CD4-positive, alpha-beta memory T cell (primary cell): ENCODE data around the gene DYNLT5. TPM values are rescaled to one million over a fixed set of nuclear protein-coding genes. Genes with fewer than 3 reads are reported as not detected.
A peak's percentile ranks its signal among the peaks of the same experiment; 100 is the strongest.

Experiments used
- CTCF ChIA-PET: fragments of 350-600 bp; sonication (Branson Sonifier 250); formaldehyde crosslinking; loops from one replicate; lab custom pipeline; 2021; ENCODE audit warnings: inconsistent platforms; ENCODE audit not compliant: partially characterized antibody; lab: Charles Lee
- POLR2A ChIA-PET: fragments of 350-600 bp; sonication (Branson Sonifier 250); formaldehyde crosslinking; loops from one replicate; lab custom pipeline; 2021; ENCODE audit not compliant: partially characterized antibody; lab: Charles Lee
- DNase-seq, 5 donors: peaks; one replicate each; pipeline versions ENCODE4 v3.0.0 to v3.0.0-alpha.2; 2020 to 2022; ENCODE audit warnings: mixed read lengths in 1 of 5
- H3K27ac ChIP-seq: one replicate; pipeline ENCODE4 v1.7.0; 2013; ENCODE audit warnings: low read depth, low read length
- H3K27me3 ChIP-seq: 2 replicates; pipeline ENCODE4 v1.7.0; 2013; ENCODE audit warnings: mild to moderate bottlenecking, low read length, moderate library complexity; ENCODE audit not compliant: insufficient read depth
- H3K36me3 ChIP-seq: 2 replicates; pipeline ENCODE4 v1.7.0; 2013; ENCODE audit warnings: mild to moderate bottlenecking, low read length, moderate library complexity; ENCODE audit not compliant: insufficient read depth
- H3K4me1 ChIP-seq: 2 replicates; pipeline ENCODE4 v1.7.0; 2013; ENCODE audit warnings: mild to moderate bottlenecking, low read length, moderate library complexity; ENCODE audit not compliant: insufficient read depth
- H3K4me3 ChIP-seq, 2 donors: one replicate each; pipeline ENCODE4 v1.7.0; 2013; ENCODE audit warnings: low read length in 2 of 2, mild to moderate bottlenecking in 1 of 2
- H3K9me3 ChIP-seq, 2 donors: one replicate each; pipeline ENCODE4 v1.7.0; 2013; ENCODE audit warnings: low read length in 2 of 2, control low read depth in 1 of 2; ENCODE audit not compliant: control insufficient read depth in 1 of 2
- H3K27ac Mint-ChIP-seq, 7 donors: one replicate each; pipeline ENCODE4 v1.8.0; 2020 to 2021; ENCODE audit warnings: mixed read lengths in 7 of 7, mild to moderate bottlenecking in 6 of 7, inconsistent platforms in 3 of 7, moderate library complexity in 3 of 7
- H3K27me3 Mint-ChIP-seq, 2 donors: one replicate each; pipeline ENCODE4 v1.8.0; 2020 to 2021; ENCODE audit warnings: mixed read lengths in 2 of 2
- H3K36me3 Mint-ChIP-seq, 2 donors: one replicate each; pipeline ENCODE4 v1.8.0; 2020 to 2021; ENCODE audit warnings: mixed read lengths in 2 of 2, inconsistent platforms in 1 of 2, mild to moderate bottlenecking in 1 of 2
- H3K4me1 Mint-ChIP-seq, 4 donors: one replicate each; pipeline ENCODE4 v1.8.0; 2020 to 2021; ENCODE audit warnings: mixed read lengths in 4 of 4, mild to moderate bottlenecking in 1 of 4
- H3K4me3 Mint-ChIP-seq, 8 donors: one replicate each; pipeline ENCODE4 v1.8.0; 2020 to 2021; ENCODE audit warnings: mixed read lengths in 8 of 8, mild to moderate bottlenecking in 7 of 8, moderate library complexity in 6 of 8, inconsistent platforms in 3 of 8
- H3K9me3 Mint-ChIP-seq, 8 donors: one replicate each; pipeline ENCODE4 v1.8.0; 2020 to 2021; ENCODE audit warnings: mixed read lengths in 8 of 8, mild to moderate bottlenecking in 5 of 8, inconsistent platforms in 3 of 8, moderate library complexity in 1 of 8
- intact Hi-C: fragments of 100-400 bp; cut with micrococcal nuclease; formaldehyde crosslinking; loops from one replicate; pipeline ENCODE4 v1.15.1; 2023
- polyA plus RNA-seq, 2 donors: library from polyadenylated mRNA; unstranded; fragments of 300-500 nt; fragmentation: Illumina TruSeq; gene quantifications; one replicate each; pipeline ENCODE4 v1.2.3, GENCODE V29; 2021
- total RNA-seq, 2 experiments: library from RNA; stranded (reverse); gene quantifications; one replicate each; pipeline ENCODE4 v1.2.3, GENCODE V29; 2021

The DYNLT5 gene
- total and polyA plus RNA-seq, 4 experiments from 2014 or later = not detected

DNA sequence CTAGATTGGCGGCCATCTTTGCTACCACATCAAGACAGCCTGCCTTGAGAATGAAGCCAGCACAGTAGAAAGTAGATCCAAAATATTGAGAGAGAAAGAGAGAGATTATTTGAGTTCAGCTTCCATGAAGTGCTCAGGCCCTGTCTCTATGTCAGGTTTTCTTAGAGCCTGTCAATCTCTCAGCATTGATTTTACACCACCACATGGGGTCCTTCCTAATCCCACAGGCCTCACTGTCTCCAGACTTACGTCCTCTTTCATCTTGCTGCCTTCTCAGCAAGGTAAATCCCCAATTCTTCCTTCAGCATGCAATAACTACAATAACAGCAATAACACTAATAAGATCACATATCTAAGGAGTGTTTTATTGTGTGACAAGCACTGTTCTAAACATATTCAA lies 21.0 kb downstream of the DYNLT5 start:
- no peak overlapping the region for H3K4me3 ChIP-seq
- H3K9me3 Mint-ChIP-seq = no peaks in the 10 kb centered on the region
- H3K27ac Mint-ChIP-seq = no peak overlapping the region
- ChIA-PET CTCF (no interaction called here), POLR2A (no interaction called here)
- H3K27me3 Mint-ChIP-seq = peaks cover 0 to 5% of the 10 kb centered on the region in 2 donors
- no peaks in the 10 kb centered on the region for H3K36me3 Mint-ChIP-seq
- no peaks in the 10 kb centered on the region for H3K9me3 ChIP-seq
- no peak overlapping the region for H3K27ac ChIP-seq
- H3K4me1 ChIP-seq = peaks cover 22% of the 10 kb centered on the region
- DNase-seq = no peak
- no peaks in the 10 kb centered on the region for H3K36me3 ChIP-seq
- no peak overlapping the region for H3K4me3 Mint-ChIP-seq
- intact Hi-C loops = no loop called here
- peaks cover 18 to 28% (median 23%) of the 10 kb centered on the region in 4 donors for H3K4me1 Mint-ChIP-seq
- H3K27me3 ChIP-seq = no peaks in the 10 kb centered on the region

DNA sequence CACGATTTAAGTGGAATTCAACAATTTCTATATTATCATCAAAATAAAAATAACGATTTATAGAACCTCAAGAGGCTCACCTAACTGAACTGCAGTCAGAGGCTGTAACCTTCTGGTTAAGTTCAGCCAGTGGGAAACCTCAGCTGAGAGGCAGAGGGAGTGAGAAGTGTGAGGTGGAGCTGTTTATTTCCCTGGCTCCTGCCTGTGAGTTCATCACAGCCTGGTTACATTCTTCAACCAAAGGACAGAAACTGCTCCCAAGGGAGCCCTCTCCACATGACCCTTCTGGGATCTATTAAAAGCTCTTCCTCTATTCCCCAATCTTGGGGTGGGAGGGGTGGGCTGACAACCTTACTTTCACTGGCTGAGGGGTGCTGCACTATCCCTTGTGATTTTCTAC lies 22.2 kb downstream of the DYNLT5 start:
- H3K27me3 ChIP-seq = no peaks in the 10 kb centered on the region
- H3K36me3 Mint-ChIP-seq = no peaks in the 10 kb centered on the region
- no peak for DNase-seq
- H3K9me3 ChIP-seq = no peaks in the 10 kb centered on the region
- no peaks in the 10 kb centered on the region for H3K36me3 ChIP-seq
- CTCF ChIA-PET = interaction anchor here (1.0 kb wide), 1 partner anchor 375 kb away, joined by 3 read pairs; no protein-coding TSS in a partner anchor
- peaks cover 2 to 9% of the 10 kb centered on the region in 2 donors for H3K27me3 Mint-ChIP-seq
- no peak overlapping the region for H3K27ac Mint-ChIP-seq
- intact Hi-C loops = no loop called here
- H3K4me3 Mint-ChIP-seq = no peak overlapping the region
- H3K9me3 Mint-ChIP-seq = no peaks in the 10 kb centered on the region
- no peak overlapping the region for H3K27ac ChIP-seq
- H3K4me1 ChIP-seq = peaks cover 13% of the 10 kb centered on the region
- no peak overlapping the region for H3K4me3 ChIP-seq
- POLR2A ChIA-PET = no interaction called here
- H3K4me1 Mint-ChIP-seq = peaks cover 10 to 20% (median 13%) of the 10 kb centered on the region in 4 donors

DNA sequence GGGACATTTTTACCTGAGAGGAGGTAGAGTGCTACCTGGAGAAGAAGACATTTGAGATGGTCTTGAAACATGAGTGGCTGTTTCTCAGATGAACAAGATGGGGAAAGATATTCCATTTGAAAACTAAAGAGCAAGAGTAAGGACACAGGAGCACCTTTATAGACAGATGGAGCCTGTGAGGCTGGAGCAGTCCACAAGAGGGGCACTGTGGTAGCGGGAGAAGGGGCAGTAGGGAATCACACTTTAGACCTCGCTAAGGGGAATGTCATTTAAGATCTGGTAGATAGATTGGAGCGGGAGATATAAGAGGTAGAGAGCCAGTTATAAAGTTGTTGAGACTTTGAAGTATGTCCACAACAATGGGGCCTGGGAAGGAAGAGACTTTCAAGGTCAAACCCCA lies 23.4 kb downstream of the DYNLT5 start:
- H3K4me1 Mint-ChIP-seq = peaks cover 2 to 11% (median 3%) of the 10 kb centered on the region in 4 donors
- ChIA-PET POLR2A (no interaction called here), CTCF (no interaction called here)
- Histone ChIP-seq H3K36me3 (no peaks in the 10 kb centered on the region), H3K27ac (no peak overlapping the region), H3K4me1 (peaks cover 3% of the 10 kb centered on the region), H3K9me3 (no peaks in the 10 kb centered on the region), H3K4me3 (no peak overlapping the region), H3K27me3 (no peaks in the 10 kb centered on the region)
- no peak overlapping the region for H3K4me3 Mint-ChIP-seq
- no peaks in the 10 kb centered on the region for H3K36me3 Mint-ChIP-seq
- no peak overlapping the region for H3K27ac Mint-ChIP-seq
- H3K27me3 Mint-ChIP-seq = peaks cover 3 to 12% of the 10 kb centered on the region in 2 donors
- DNase-seq = no peak
- H3K9me3 Mint-ChIP-seq = peaks cover 0 to 5% (median 0%) of the 10 kb centered on the region in 8 donors
- intact Hi-C loops = no loop called here

GRCh38 chr1:66777831-66778230 lies 25.6 kb downstream of the DYNLT5 start:
- ChIA-PET CTCF (interaction anchor here (1.5 to 1.7 kb wide), 3 partner anchors 11 to 434 kb away, joined by 3 to 4 read pairs (median 3); no protein-coding TSS in a partner anchor), POLR2A (no interaction called here)
- Mint-ChIP-seq H3K27ac (no peak overlapping the region), H3K27me3 (peaks cover 3 to 12% of the 10 kb centered on the region in 2 donors), H3K4me3 (no peak overlapping the region), H3K36me3 (no peaks in the 10 kb centered on the region), H3K4me1 (peaks cover 0 to 4% (median 0%) of the 10 kb centered on the region in 4 donors), H3K9me3 (peaks cover 0 to 5% (median 0%) of the 10 kb centered on the region in 8 donors)
- Histone ChIP-seq H3K4me1 (no peaks in the 10 kb centered on the region), H3K9me3 (no peaks in the 10 kb centered on the region), H3K27ac (no peak overlapping the region), H3K4me3 (no peak overlapping the region), H3K36me3 (no peaks in the 10 kb centered on the region), H3K27me3 (no peaks in the 10 kb centered on the region)
- no peak for DNase-seq
- intact Hi-C loops = no loop called here

GRCh38 chr1:66778266-66778665 lies 26.0 kb downstream of the DYNLT5 start:
- H3K4me3 Mint-ChIP-seq = no peak overlapping the region
- Histone ChIP-seq H3K4me1 (no peaks in the 10 kb centered on the region), H3K27me3 (no peaks in the 10 kb centered on the region), H3K9me3 (no peaks in the 10 kb centered on the region), H3K27ac (no peak overlapping the region), H3K4me3 (no peak overlapping the region), H3K36me3 (no peaks in the 10 kb centered on the region)
- ChIA-PET CTCF (interaction anchor here (1.5 kb wide), 2 partner anchors 11 to 13 kb away, joined by 3 to 4 read pairs; no protein-coding TSS in a partner anchor), POLR2A (no interaction called here)
- H3K9me3 Mint-ChIP-seq = peaks cover 0 to 5% (median 0%) of the 10 kb centered on the region in 8 donors
- peaks cover 0 to 4% (median 0%) of the 10 kb centered on the region in 4 donors for H3K4me1 Mint-ChIP-seq
- no peak overlapping the region for H3K27ac Mint-ChIP-seq
- no peaks in the 10 kb centered on the region for H3K36me3 Mint-ChIP-seq
- no peak for DNase-seq
- intact Hi-C loops = no loop called here
- peaks cover 3 to 12% of the 10 kb centered on the region in 2 donors for H3K27me3 Mint-ChIP-seq

GRCh38 chr1:66778969-66779368 lies 26.7 kb downstream of the DYNLT5 start:
- H3K27me3 Mint-ChIP-seq = peaks cover 3 to 12% of the 10 kb centered on the region in 2 donors
- intact Hi-C loops = no loop called here
- peaks cover 0 to 5% (median 0%) of the 10 kb centered on the region in 8 donors for H3K9me3 Mint-ChIP-seq
- CTCF ChIA-PET = interaction anchor here (1.0 to 1.5 kb wide), 2 partner anchors 9 to 16 kb away, joined by 3 to 6 read pairs; no protein-coding TSS in a partner anchor
- H3K27me3 ChIP-seq = no peaks in the 10 kb centered on the region
- no peak overlapping the region for H3K27ac Mint-ChIP-seq
- no peaks in the 10 kb centered on the region for H3K4me1 ChIP-seq
- no peak overlapping the region for H3K4me3 ChIP-seq
- H3K36me3 Mint-ChIP-seq = no peaks in the 10 kb centered on the region
- no peak for DNase-seq
- H3K9me3 ChIP-seq = no peaks in the 10 kb centered on the region
- no peak overlapping the region for H3K27ac ChIP-seq
- H3K4me1 Mint-ChIP-seq = peaks cover 0 to 4% (median 0%) of the 10 kb centered on the region in 4 donors
- H3K4me3 Mint-ChIP-seq = peak overlapping the region in 1 of 8 donors; percentile 54
- no peaks in the 10 kb centered on the region for H3K36me3 ChIP-seq
- POLR2A ChIA-PET = no interaction called here

- Histone ChIP-seq H3K36me3 (no peaks in the 10 kb centered on the region), H3K27me3 (no peaks in the 10 kb centered on the region), H3K4me3 (no peak overlapping the region), H3K4me1 (no peaks in the 10 kb centered on the region), H3K27ac (no peak overlapping the region), H3K9me3 (no peaks in the 10 kb centered on the region)
- ChIA-PET POLR2A (no interaction called here), CTCF (interaction anchor here (1.0 to 1.5 kb wide), 2 partner anchors 10 to 17 kb away, joined by 3 to 6 read pairs; no protein-coding TSS in a partner anchor)
- Mint-ChIP-seq H3K27me3 (peaks cover 3 to 12% of the 10 kb centered on the region in 2 donors), H3K4me1 (peaks cover 0 to 4% (median 0%) of the 10 kb centered on the region in 4 donors), H3K4me3 (no peak overlapping the region), H3K27ac (peak overlapping the region in 3 of 7 donors; percentile 4 to 44 (median 15)), H3K36me3 (no peaks in the 10 kb centered on the region), H3K9me3 (peaks cover 0 to 5% (median 0%) of the 10 kb centered on the region in 8 donors)
- intact Hi-C loops = no loop called here
- DNase-seq = no peak
Measured at GRCh38 chr1:66779475-66780078, 27.3 kb downstream of the DYNLT5 start.
